Activated CD8-positive, alpha-beta memory T cell treated with anti-CD3 and anti-CD28 coated beads for 1 hour (primary cell): ENCODE results near the gene LRRC72.
"Not testable (repeated sequence)": the region's sequence is repeated elsewhere in the genome, so short reads cannot be mapped to it uniquely, and the experiment has no call there.

ENCODE experiments used
- DNase-seq, 2 donors: peaks; one replicate each; pipeline ENCODE4 v3.0.0-alpha.2; 2020; ENCODE audit warnings: low read depth in 1 of 2; ENCODE audit errors: extremely low read depth in 1 of 2

LRRC72 gene

DNA sequence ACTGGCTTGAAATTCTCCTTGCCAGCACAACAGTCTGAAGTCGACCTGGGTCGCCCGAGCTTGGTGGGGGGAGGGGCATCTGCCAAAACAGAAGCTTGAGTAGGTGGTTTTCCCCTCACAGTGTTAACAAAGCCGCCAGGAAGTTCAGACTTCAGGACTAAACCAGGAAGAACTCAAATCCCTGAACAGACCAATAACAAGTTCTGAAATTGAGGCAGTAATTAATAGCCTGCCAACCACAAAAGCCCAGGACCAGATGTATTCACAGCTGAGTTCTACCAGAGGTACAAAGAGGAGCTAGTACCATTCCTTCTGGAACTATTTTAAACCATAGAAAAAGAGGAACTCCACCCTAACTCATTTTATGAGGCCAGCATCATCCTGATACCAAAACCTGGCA, 45.3 kb downstream of the LRRC72 start:
- DNase-seq: no peak

DNA sequence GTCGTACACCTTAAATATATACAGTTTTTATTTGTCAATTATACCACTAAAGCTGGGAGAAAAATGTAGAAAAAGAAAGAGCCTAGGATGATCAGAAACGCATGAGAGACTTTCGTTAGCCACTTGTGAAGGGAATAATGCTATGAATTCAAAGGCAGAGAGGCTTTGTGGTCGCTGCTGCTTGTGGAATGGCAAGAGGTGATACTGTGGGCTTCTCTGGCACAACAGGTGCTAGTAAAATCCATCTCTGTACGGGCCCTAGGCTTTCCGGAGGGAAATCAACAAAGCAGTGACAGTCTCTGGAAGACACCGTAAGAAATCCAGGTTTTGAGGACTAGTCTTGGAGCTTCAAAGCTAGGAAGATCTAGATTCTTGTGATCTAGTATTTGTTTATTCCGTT, 52.6 kb downstream of the LRRC72 start:
- no peak for DNase-seq

DNA sequence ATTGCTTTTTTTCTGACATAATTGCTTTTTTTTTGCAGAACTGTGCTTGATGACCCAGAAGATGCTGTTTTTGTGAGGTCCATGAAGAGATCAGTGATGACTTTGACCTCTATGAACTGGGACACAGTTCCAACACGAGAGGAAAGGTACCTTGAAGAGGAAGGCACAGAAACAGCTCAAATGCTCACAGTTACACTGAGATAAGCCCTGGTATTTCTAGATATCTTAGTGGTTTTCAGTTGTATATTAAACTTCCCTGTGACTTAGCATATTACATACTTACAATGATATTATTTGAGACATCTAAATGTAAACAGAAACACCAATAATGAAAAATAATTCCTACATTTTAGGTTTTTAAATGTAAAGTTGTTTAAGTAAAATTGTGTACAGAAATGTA, 54.7 kb downstream of the LRRC72 start:
- no peak for DNase-seq

DNA sequence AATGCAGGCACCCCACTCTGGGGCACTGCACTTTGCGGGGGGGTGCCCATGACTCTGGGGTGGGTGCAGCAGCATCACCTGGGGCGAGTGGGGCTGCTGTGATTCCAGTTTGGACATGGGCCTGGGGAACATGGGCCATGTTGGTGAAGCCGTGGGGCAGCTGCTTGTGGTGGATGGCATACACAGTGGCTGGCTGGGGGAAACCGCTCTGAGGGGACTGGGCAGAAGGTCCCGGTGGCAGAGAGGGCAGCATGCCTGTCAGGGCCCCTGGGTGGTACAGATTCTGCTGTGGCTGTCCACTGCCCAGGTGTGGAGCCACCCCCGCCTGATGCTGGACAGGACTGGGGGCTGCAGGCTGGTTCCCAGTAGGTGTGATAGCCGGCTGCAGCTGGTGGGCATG, 57.2 kb downstream of the LRRC72 start:
- no peak for DNase-seq

DNA sequence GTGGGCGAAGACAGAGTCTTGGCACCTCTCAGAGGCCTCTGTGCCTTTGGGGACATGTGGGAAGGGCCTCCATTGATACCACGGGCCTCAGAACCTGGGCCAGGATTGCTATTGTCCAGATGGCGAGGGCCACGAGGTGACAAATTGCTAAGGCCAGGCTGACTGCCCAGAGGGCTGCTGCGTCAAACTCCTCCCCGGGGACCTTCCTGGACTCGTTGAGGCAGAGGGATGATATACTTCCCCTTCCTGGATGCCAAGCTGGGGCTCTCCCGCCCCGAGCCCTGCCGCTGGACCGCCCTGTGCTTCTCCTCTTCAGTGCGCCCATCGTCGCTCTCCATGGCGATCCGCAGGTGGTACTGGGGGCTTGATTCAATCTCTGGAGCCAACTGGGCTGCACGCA, 58.9 kb downstream of the LRRC72 start:
- no peak for DNase-seq

DNA sequence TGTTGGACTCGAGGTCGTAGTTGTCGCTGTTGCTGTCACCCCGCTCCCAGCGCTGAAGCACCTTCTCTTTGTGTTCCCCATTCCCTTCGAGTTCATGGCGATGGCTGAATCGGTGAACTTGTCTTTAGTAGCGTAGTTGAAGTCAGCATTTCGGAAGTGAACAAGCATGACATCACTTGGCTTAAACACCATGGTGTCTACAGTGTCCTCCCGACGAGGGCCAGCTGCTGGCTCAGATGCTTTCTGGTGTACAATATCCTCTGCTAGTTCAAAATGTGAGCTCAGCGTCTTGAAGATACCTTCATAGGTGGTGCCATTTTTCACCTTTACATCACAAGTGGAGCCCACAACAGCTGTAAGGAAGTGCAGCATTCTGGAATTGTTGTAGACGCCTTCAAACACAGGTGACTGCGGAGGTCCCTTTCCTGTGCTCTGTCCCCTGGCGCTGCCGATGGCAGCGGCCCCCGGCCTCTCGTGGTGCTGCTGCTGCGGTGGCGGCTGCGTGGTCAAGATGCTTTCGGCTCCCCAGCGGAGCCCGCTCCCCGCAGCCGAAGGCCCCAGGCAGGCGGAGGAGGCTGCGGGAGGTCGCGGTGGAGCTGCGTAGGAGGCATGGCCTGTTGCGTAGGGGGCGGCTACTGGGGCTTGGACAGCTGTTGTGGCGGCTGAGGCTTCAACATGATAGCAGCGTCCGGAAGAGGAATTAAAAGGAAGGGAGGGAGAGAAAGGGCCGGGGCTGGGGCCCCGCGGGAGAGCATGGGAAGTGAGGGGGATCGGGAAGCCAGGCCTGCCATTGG, 59.7 kb downstream of the LRRC72 start:
- no peak for DNase-seq

DNA sequence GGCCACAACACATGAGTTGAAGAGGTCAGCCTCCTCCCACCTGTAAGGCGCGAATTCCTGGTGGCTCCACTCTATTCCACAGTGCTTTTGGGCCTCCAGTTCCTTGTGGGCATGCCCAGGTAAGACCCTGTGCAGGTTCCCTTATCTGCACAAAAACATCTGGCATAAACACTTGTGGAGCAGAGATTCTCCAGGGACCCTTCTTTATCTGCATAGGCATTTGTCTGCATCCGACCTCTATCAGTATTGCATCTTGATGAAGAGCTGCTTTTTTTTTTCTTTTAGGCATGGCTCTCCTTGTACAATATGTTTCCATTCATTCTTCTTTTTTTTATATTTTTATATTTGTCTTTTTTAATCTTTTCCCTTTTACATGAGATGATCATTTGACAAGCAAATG, 60.5 kb downstream of the LRRC72 start:
- DNase-seq: no peak

DNA sequence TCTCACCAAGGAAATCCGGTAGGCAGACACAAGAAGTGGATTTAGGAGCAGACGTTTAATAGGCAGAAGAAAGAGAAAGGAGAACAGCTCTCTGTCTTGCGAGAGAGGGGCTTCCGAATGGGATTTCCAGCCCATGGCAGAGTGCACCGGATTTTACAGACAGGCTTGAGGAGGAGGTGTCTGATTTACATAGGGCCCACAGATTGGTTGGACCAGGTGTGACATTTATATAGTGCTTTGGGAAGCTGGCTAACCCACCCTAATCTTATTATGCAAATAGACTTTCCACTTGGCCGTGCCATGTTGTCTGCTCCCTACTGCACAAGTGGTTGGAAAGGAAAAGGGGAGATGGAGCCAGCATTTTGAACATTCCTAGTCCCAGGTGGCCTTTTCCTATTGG, 61.2 kb downstream of the LRRC72 start:
- no peak for DNase-seq

DNA sequence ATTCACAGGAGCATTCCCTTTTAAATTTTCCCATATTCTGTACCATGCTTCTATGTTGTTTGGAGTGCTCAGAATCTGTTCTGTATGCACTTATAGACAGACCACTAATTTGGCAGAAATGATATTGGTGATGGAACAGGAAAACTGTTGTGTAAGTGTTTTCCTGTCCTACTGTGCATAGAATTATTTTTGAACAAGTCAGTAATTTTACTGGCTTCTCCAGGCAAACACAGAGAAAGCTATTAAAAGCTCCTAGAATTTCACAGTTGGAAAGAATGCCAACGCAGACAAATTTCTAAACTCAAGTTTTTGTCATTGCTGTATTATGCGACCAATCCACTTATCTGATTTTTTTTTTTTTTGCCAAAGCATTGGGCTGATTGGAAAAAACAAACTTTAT, 63.3 kb downstream of the LRRC72 start:
- no peak for DNase-seq

DNA sequence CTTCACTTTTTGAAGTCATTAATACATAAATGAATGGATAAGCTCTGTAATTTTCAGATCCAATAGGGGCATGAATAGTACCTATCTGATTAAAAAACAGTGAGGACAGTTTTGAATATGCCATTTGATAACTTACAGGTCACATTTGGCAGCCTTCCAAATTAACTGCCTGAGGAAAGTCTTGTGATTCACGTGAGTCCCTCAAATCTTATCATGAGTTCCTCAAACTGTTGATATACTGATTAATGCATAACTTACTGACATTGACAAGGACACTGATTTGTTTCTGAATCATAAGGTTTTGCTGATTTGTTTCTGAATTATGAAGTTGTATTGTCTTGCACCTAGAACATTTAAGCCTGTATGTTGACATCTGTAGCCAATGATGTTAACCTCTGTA, 63.8 kb downstream of the LRRC72 start:
- no peak for DNase-seq

DNA sequence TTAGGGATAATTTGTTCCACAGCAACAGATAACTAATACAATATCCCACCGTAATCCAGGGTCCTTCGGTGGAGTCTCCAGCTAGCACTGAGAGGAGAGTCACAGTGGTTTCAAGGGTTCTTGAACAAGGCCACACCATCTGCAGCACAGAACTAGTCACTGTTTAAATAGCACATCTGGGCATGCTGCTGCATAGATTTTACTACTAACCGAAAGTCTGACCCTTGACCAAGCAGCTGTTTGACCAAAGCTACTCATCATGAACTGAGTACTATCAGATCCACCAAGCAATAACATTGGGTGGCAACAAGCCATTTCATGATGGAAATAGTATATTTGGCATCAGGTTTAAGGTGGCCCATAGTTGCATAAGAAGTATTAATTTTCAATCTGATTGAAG, 65.8 kb downstream of the LRRC72 start:
- DNase-seq: no peak

DNA sequence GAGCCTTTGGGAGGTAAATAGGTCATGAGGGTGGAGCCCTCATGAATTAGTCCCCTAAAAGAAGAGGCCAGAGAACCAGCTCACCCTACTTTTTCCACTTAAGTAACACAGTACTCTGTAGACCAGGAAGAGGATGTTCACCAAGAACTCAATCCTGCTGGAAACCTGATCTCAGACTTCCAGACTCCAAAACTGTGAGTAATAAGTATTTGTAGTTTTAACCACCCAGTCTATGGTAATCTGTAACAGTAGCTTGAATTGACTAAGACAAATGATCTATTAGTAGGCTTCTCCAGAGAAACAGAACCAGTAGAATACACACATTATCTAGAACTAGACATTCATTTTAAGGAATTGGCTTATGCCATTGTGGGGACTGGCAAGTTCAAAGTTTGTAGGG, 67.4 kb downstream of the LRRC72 start:
- DNase-seq: no peak

DNA sequence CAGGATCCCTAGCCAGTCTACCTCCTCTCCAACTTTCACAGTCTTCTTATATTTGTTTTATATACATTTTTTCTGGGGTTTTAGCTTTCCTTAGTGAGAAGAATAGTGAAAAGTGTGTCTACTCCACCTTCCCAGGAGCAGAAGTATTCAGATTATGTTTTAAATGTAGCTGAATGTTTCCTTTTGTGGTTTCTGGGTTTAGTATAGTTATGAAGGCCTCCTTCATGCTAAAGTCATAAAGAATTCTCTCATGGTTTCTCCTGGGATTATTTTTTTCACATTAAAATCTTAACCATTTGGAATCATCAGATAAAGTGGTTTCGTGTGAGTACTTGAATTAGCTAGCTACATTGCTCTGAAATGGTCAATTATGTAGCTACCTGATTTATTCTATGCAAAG, 68.1 kb downstream of the LRRC72 start:
- no peak for DNase-seq

DNA sequence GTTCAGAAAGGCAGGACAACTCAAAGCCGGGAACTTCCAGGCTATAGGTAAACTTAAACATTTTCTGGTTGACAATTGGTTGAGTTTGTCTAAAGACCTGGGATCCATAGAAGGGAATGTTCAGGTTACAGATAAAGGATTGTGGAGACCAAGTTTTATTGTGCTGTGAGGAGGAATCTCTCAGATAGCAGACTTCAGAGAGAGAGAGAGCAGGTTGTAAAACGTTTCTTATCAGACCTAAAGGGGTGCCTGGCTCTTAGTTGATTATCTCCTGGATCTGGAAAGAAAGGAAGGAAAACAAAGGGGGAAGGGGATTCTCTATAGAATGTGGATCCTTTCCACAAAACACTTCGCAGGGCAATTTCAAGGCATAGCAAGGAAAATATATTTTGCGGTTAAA, 69.0 kb downstream of the LRRC72 start:
- DNase-seq: not testable (repeated sequence)

DNA sequence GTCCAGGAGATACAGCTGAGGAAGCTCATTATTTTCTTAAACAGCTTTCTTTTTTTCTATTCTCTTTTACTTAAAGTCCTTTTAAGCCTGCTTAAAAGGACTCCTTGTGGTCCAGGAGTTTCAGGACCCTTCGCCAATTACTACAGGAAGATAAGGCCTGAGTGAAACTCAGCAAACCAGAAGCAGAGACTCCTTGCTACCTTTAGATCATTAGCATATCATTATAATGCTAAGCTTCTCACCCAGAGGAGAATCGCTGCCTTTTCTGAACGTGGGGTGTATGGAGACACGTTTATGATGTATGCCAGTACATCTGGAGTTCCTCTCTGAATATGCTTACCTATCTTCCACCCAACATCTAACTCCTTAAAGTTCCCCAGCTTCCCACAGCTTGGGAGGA, 71.4 kb downstream of the LRRC72 start:
- no peak for DNase-seq

DNA sequence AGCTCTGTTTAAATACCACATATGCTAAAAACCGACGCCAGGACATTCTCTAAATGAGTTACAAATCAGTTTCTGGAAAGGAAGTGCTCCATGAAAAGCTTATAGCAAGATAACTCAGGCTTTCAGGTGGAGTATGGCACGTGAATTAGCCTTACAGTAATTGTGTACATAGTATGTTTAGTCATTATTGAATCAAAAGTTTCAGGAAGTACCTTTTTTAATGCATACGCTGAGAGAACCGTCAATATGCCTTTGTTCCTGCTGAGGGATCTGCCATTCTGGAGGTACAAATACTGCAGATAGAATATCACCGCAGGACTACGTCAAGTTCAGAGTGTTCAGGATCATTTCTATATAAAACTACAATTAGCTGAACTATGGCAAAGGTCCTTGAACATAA, 73.2 kb downstream of the LRRC72 start:
- no peak for DNase-seq

DNA sequence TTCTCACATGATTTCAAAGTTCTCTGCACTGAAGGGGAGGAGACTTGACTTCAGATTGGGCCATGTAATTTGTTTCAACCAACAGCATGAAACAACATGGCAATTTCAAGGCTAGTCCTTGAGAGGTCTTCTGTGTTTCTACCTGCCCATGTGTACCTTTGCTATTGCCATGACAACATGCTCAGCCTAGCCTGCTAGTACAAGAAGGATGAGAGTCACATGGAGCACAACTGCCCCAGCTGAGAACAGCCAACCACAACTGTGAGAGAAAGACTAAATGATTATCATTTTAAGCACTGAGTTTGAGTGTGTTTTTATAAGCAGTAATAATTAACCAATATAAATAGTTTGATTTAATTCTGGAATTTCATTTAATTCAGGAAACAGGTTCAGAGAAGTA, 77.0 kb downstream of the LRRC72 start:
- DNase-seq: no peak

DNA sequence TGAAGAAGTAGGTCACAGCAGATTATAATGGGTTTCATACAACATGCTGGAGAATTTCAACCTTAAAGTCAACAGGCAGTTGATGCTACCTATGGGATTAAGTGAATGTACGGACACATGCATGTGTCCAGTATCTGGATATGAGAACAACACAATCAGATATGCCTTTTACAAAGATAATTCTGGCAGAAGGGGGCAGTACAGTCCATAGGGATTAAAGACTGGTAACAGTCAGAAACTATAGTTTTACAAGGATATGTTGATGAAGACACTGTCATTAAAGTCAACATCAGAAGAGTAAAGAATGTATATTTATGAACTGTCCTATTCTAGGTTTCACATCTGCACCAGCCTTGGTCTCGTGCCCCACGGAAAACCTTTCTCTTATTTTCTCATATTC, 77.4 kb downstream of the LRRC72 start:
- DNase-seq: no peak

DNA sequence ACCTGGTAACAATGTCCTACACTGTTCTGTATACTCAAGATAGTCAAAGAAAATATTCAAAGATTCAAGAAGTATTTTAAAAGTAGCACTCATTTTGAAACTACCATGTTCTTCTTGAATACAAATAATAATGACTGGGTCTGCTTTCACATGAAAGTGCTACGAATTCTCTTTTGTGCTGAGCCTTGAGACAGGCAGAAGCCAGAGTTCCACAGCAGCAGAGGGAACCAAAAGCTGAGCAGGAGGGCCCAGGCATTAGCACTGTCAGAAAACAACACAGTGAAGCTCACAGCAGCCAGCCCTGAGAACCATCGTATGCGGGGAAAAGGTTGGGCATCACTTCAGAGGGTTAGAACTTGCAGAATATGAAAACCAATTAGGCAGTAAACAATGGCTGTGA, 80.1 kb downstream of the LRRC72 start:
- no peak for DNase-seq

DNA sequence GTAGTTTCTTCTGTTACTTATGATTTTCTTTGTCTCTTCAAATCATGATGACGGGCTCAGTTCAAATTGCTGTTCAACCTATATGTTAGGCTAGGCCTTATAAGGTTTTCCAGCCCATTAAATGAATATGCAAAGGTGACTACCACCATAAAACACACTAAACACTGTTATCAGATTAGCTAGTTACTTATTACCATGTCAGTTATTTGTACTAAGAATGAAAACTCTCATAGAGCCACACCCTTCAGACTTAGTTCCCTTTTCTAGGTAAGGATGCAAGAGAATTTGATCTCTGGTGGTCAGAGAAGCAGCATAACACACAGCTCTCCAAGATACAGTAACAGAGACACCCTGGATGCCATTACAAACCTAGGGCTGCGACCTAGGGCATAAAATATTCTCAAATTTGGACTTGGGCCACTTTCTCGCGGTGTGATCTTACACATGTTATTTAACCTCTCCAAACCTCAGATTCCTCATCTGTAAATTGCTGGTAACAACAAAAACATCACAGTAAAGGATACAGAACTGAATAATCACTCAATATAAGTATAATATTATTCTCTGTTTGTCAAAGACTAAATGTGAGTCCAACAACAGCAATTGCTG, 83.3 kb downstream of the LRRC72 start:
- no peak for DNase-seq

DNA sequence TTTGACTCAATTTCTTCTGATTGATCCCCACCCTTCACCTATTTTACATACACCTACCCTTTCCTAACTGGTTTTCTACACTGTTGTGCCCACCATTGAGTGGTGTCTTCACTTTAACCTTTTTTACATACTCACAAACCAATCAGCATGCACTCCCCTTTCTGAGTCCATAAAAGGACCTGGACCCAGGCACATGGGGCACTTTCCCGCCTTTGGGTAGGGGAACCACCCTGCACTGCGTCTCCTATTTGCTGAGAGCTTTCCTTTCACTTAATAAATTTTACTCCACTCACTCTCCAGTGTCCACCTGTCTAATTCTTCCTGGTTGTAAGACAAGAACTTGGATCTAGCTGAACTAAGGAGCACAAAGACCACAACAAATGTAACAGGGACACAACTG, 85.1 kb downstream of the LRRC72 start:
- DNase-seq: no peak

DNA sequence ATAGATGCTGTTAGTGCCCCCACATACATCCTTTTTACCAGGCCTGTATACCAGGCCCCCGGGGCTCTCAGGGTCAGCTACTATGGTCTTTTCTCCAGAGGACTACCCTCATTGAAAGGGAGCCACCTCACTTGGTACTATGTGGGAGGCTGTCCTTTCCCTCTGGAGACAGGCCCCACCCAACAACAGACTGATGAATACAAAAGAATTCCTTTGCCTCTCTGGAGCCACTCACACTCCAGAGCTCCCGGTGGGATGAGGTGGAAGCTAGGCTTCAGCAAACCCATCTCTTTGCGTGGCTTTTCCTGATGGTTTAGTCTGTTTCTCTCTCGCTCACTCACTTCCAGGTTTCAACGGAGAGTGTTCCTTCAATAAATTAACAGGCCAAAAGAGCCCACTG, 88.6 kb downstream of the LRRC72 start:
- DNase-seq: no peak

DNA sequence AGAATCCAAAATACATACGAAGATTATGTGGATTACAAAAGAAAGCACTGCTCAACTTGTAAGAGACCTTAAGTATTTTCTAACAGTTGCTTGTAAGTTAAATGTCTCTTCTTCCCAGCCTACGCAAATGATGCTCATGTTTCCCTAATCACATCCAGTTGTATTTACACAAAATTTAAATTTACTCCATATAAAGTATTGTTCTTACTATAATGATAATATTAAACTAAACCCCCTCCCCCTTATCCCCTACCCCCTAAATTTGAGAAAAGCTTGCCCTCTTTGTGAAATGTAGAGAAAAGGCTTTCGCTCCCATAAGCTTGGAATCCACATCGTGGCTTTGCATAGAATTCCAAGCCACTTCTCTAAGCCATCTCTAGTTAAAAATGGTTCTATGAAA, 89.5 kb downstream of the LRRC72 start:
- no peak for DNase-seq
